ENCODE measurements around the gene CHST9.
"Not testable (repeated sequence)": the region's sequence is repeated elsewhere in the genome, so short reads cannot be mapped to it uniquely, and the experiment has no call there.

The CHST9 gene

GRCh38 chr18:26930630-26931029, 254.5 kb downstream of the CHST9 start:
- peak; percentile 88 for ATAC-seq (ENCODE audit: insufficient read depth, low read depth)
- Histone ChIP-seq H3K36me3 (ENCODE audit: insufficient read depth, low read length) (no peaks in the 10 kb centered on the region), H3K4me1 (ENCODE audit: insufficient read depth, low read length) (peaks cover 21% of the 10 kb centered on the region), H3K79me2 (ENCODE audit: insufficient read depth, low read length) (no peaks in the 10 kb centered on the region), H3K4me2 (ENCODE audit: insufficient read depth, low read length) (no peak overlapping the region), H3K27me3 (ENCODE audit: insufficient read depth, low read length, poor library complexity) (no peaks in the 10 kb centered on the region), H4K20me1 (ENCODE audit: insufficient read depth, low read length) (no peaks in the 10 kb centered on the region), H2AFZ (ENCODE audit: low read depth, low read length) (peak overlapping the region; percentile 67), H3K27ac (ENCODE audit: low read length) (no peak overlapping the region; the same call in 1 of the 2 replicates), H3K4me3 (ENCODE audit: low read depth in 1 of 2, low read length in 2 of 2) (no peak overlapping the region), H3K9ac (ENCODE audit: low read depth, low read length) (no peak overlapping the region), H3K9me3 (ENCODE audit: insufficient read depth, low read length, severe bottlenecking) (no peaks in the 10 kb centered on the region)
- DNase-seq, result peak; percentile 62
- no peak for TF ChIP-seq EZH2 (IDR thresholded peaks at IDR 0.05; ENCODE audit: borderline replicate concordance, low read depth, low read length, severe bottlenecking)
- peak; percentile 53 for TF ChIP-seq CTCF (IDR thresholded peaks at IDR 0.05; ENCODE audit: borderline replicate concordance, extremely low read depth, low read length, poor library complexity, severe bottlenecking)

- H3K4me1 ChIP-seq (ENCODE audit: insufficient read depth, low read length), result peaks cover 21% of the 10 kb centered on the region
- ATAC-seq (ENCODE audit: insufficient read depth, low read depth), result no peak
- H3K4me2 ChIP-seq (ENCODE audit: insufficient read depth, low read length), result no peak overlapping the region
- H3K79me2 ChIP-seq (ENCODE audit: insufficient read depth, low read length), result no peaks in the 10 kb centered on the region
- no peaks in the 10 kb centered on the region for H3K27me3 ChIP-seq (ENCODE audit: insufficient read depth, low read length, poor library complexity)
- no peaks in the 10 kb centered on the region for H3K9me3 ChIP-seq (ENCODE audit: insufficient read depth, low read length, severe bottlenecking)
- no peaks in the 10 kb centered on the region for H4K20me1 ChIP-seq (ENCODE audit: insufficient read depth, low read length)
- H3K9ac ChIP-seq (ENCODE audit: low read depth, low read length), result no peak overlapping the region
- no peak overlapping the region for H3K27ac ChIP-seq (ENCODE audit: low read length)
- TF ChIP-seq EZH2 (IDR thresholded peaks at IDR 0.05; ENCODE audit: borderline replicate concordance, low read depth, low read length, severe bottlenecking) (no peak), CTCF (IDR thresholded peaks at IDR 0.05; ENCODE audit: borderline replicate concordance, extremely low read depth, low read length, poor library complexity, severe bottlenecking) (no peak)
- no peak for DNase-seq
- H3K36me3 ChIP-seq (ENCODE audit: insufficient read depth, low read length), result no peaks in the 10 kb centered on the region
- no peak overlapping the region for H3K4me3 ChIP-seq (ENCODE audit: low read depth in 1 of 2, low read length in 2 of 2)
- H2AFZ ChIP-seq (ENCODE audit: low read depth, low read length), result no peak overlapping the region
These were observed 256.3 kb downstream of the CHST9 start for GRCh38 chr18:26928670-26929313.

- not testable (repeated sequence) for H3K79me2 ChIP-seq (ENCODE audit: insufficient read depth, low read length); ATAC-seq (ENCODE audit: insufficient read depth, low read depth); H3K27ac ChIP-seq (ENCODE audit: low read length); H3K9ac ChIP-seq (ENCODE audit: low read depth, low read length); H3K4me2 ChIP-seq (ENCODE audit: insufficient read depth, low read length); H3K27me3 ChIP-seq (ENCODE audit: insufficient read depth, low read length, poor library complexity); H3K4me3 ChIP-seq (ENCODE audit: low read depth in 1 of 2, low read length in 2 of 2); H2AFZ ChIP-seq (ENCODE audit: low read depth, low read length); H3K9me3 ChIP-seq (ENCODE audit: insufficient read depth, low read length, severe bottlenecking); DNase-seq; H3K36me3 ChIP-seq (ENCODE audit: insufficient read depth, low read length); H4K20me1 ChIP-seq (ENCODE audit: insufficient read depth, low read length)
- H3K4me1 ChIP-seq (ENCODE audit: insufficient read depth, low read length), result peaks cover 21% of the 10 kb centered on the region
These were observed 257.3 kb downstream of the CHST9 start for GRCh38 chr18:26927822-26928221.

- no peak for TF ChIP-seq CTCF (IDR thresholded peaks at IDR 0.05; ENCODE audit: borderline replicate concordance, extremely low read depth, low read length, poor library complexity, severe bottlenecking)
- no peak for TF ChIP-seq EZH2 (IDR thresholded peaks at IDR 0.05; ENCODE audit: borderline replicate concordance, low read depth, low read length, severe bottlenecking)
- DNase-seq (no peak), ATAC-seq (ENCODE audit: insufficient read depth, low read depth) (no peak)
- peaks cover 2% of the 10 kb centered on the region for H3K9me3 ChIP-seq (ENCODE audit: insufficient read depth, low read length, severe bottlenecking)
- H3K9ac ChIP-seq (ENCODE audit: low read depth, low read length), result no peak overlapping the region
- H3K27ac ChIP-seq (ENCODE audit: low read length), result no peak overlapping the region
- H3K79me2 ChIP-seq (ENCODE audit: insufficient read depth, low read length), result no peaks in the 10 kb centered on the region
- peaks cover 17% of the 10 kb centered on the region for H3K4me1 ChIP-seq (ENCODE audit: insufficient read depth, low read length)
- no peak overlapping the region for H3K4me2 ChIP-seq (ENCODE audit: insufficient read depth, low read length)
- H3K4me3 ChIP-seq (ENCODE audit: low read depth in 1 of 2, low read length in 2 of 2), result no peak overlapping the region
- H4K20me1 ChIP-seq (ENCODE audit: insufficient read depth, low read length), result no peaks in the 10 kb centered on the region
- H3K36me3 ChIP-seq (ENCODE audit: insufficient read depth, low read length), result no peaks in the 10 kb centered on the region
- H3K27me3 ChIP-seq (ENCODE audit: insufficient read depth, low read length, poor library complexity), result no peaks in the 10 kb centered on the region
- no peak overlapping the region for H2AFZ ChIP-seq (ENCODE audit: low read depth, low read length)
These were observed 258.9 kb downstream of the CHST9 start for GRCh38 chr18:26926066-26926675.

All from DND-41 (cell line).